IMR-90 (cell line): ENCODE results near the gene DIP2C. TPM values are rescaled to one million over a fixed set of nuclear protein-coding genes. Genes with fewer than 3 reads are reported as not detected.

ENCODE experiments used
- ATAC-seq: fragments of 200-7000 bp; cut with Tn5 transposase; 2 replicates; pipeline ENCODE4 v1.9.1; 2020; ENCODE audit warnings: low read depth, mild to moderate bottlenecking, moderate library complexity
- BruUV-seq: library from RNA; stranded (reverse); fragments of 400-500 nt; replicated peaks from 2 replicates; lab custom pipeline; 2021; lab: Mats Ljungman, UMichigan
- CTCF ChIA-PET: fragments of 300-600 bp; formaldehyde crosslinking; extraction: SDS; loops from one replicate; lab custom pipeline; 2021; ENCODE audit warnings: antibody characterized with exemption; lab: Yijun Ruan, JAX
- POLR2A ChIA-PET: fragments of 300-600 bp; sonication (Branson Sonifier 250); formaldehyde crosslinking; loops from one replicate; lab custom pipeline; 2022; ENCODE audit warnings: antibody characterized with exemption; ENCODE audit not compliant: unreplicated experiment; lab: Charles Lee
- DNase-seq: peaks from one replicate; pipeline ENCODE4 v3.0.0; 2013
- H2AFZ ChIP-seq: replicated peaks from 2 replicates; pipeline ENCODE3; 2013; ENCODE audit warnings: low read length, mild to moderate bottlenecking; ENCODE audit not compliant: poor library complexity
- H2AK5ac ChIP-seq: 2 replicates; pipeline ENCODE4 v1.6.1; 2013; ENCODE audit warnings: low read depth, low read length, inconsistent platforms
- H2AK9ac ChIP-seq: replicated peaks from 2 replicates; pipeline ENCODE3; 2013; ENCODE audit warnings: mild to moderate bottlenecking, low read depth, low read length, moderate library complexity; ENCODE audit not compliant: poor library complexity
- H2BK120ac ChIP-seq: 2 replicates; pipeline ENCODE4 v1.6.1; 2013; ENCODE audit warnings: low read depth, low read length, inconsistent platforms
- H2BK15ac ChIP-seq: 3 replicates; pipeline ENCODE4 v1.6.1; 2013; ENCODE audit warnings: low read depth, low read length, inconsistent platforms
- H2BK20ac ChIP-seq: 2 replicates; pipeline ENCODE4 v1.6.1; 2013; ENCODE audit warnings: low read depth, mild to moderate bottlenecking, inconsistent platforms, low read length, moderate library complexity
- H2BK5ac ChIP-seq: 2 replicates; pipeline ENCODE4 v1.6.1; 2013; ENCODE audit warnings: mild to moderate bottlenecking, low read depth, low read length, inconsistent platforms; ENCODE audit not compliant: poor library complexity, severe bottlenecking
- H3K14ac ChIP-seq: replicated peaks from 2 replicates; pipeline ENCODE4 v1.6.1; 2013; ENCODE audit warnings: low read depth, low read length, inconsistent platforms
- H3K18ac ChIP-seq: 2 replicates; pipeline ENCODE4 v1.6.1; 2013; ENCODE audit warnings: low read depth, low read length, control low read depth
- H3K23ac ChIP-seq: 2 replicates; pipeline ENCODE4 v1.6.1; 2013; ENCODE audit warnings: low read depth, low read length, inconsistent platforms
- H3K27ac ChIP-seq: 2 replicates; pipeline ENCODE4 v1.5.1; 2013; ENCODE audit warnings: mild to moderate bottlenecking, control low read depth, low read length; ENCODE audit not compliant: insufficient read depth
- H3K27me3 ChIP-seq: 2 replicates; pipeline ENCODE4 v1.6.1; 2013; ENCODE audit warnings: low read length; ENCODE audit not compliant: control insufficient read depth, insufficient read depth
- H3K36me3 ChIP-seq: 2 replicates; pipeline ENCODE4 v1.6.1; 2013; ENCODE audit warnings: low read length, mixed read lengths; ENCODE audit not compliant: control insufficient read depth, insufficient read depth
- H3K4ac ChIP-seq: 2 replicates; pipeline ENCODE4 v1.6.1; 2013; ENCODE audit warnings: low read depth, low read length, inconsistent platforms
- H3K4me1 ChIP-seq: 2 replicates; pipeline ENCODE4 v1.6.1; 2013; ENCODE audit warnings: low read length, mixed read lengths; ENCODE audit not compliant: control insufficient read depth, insufficient read depth
- H3K4me2 ChIP-seq: 2 replicates; pipeline ENCODE4 v1.6.1; 2013; ENCODE audit warnings: low read depth, mild to moderate bottlenecking, control low read depth, low read length, moderate library complexity
- H3K4me3 ChIP-seq: 2 replicates; pipeline ENCODE4 v1.5.1; 2013; ENCODE audit warnings: low read depth, mild to moderate bottlenecking, control low read depth, low read length, moderate library complexity; ENCODE audit not compliant: insufficient read depth
- H3K56ac ChIP-seq: 2 replicates; pipeline ENCODE4 v1.6.1; 2013; ENCODE audit warnings: low read length, inconsistent platforms; ENCODE audit not compliant: insufficient read depth; ENCODE audit errors: extremely low read depth
- H3K79me1 ChIP-seq, 2 experiments: 2 replicates each; pipeline ENCODE4 v1.6.1; 2013; ENCODE audit warnings: low read length in 2 of 2, inconsistent platforms in 1 of 2, low read depth in 1 of 2
- H3K9ac ChIP-seq: 2 replicates; pipeline ENCODE4 v1.6.1; 2013; ENCODE audit warnings: low read depth, low read length, control low read depth
- H3K9me1 ChIP-seq: 2 replicates; pipeline ENCODE4 v1.6.1; 2013; ENCODE audit warnings: low read length, inconsistent platforms; ENCODE audit not compliant: insufficient read depth
- H3K9me3 ChIP-seq: 2 replicates; pipeline ENCODE4 v1.6.1; 2013; ENCODE audit warnings: low read length; ENCODE audit not compliant: control insufficient read depth, insufficient read depth
- H4K20me1 ChIP-seq: 2 replicates; pipeline ENCODE4 v1.6.1; 2013; ENCODE audit warnings: low read length, inconsistent platforms; ENCODE audit not compliant: insufficient read depth
- H4K5ac ChIP-seq: 2 replicates; pipeline ENCODE4 v1.6.1; 2013; ENCODE audit warnings: mild to moderate bottlenecking, low read depth, low read length, control low read depth
- H4K8ac ChIP-seq, 2 experiments: 2 replicates each; pipeline ENCODE4 v1.6.1; 2013; ENCODE audit warnings: low read depth in 2 of 2, low read length in 2 of 2, control low read depth in 1 of 2, inconsistent platforms in 1 of 2
- H4K91ac ChIP-seq: 2 replicates; pipeline ENCODE4 v1.6.1; 2013; ENCODE audit warnings: low read depth, low read length, inconsistent platforms; ENCODE audit not compliant: insufficient read depth
- CEBPB ChIP-seq: IDR thresholded peaks from 2 replicates; pipeline ENCODE4 v1.6.1; 2012; ENCODE audit warnings: low read depth, low read length, improper control_type of control experiment
- MAFK ChIP-seq: IDR thresholded peaks from 2 replicates; pipeline ENCODE4 v1.6.1; 2012; ENCODE audit warnings: low read depth, low read length, improper control_type of control experiment
- MAZ ChIP-seq: IDR thresholded peaks from 2 replicates; pipeline ENCODE4 v1.6.1; 2012; ENCODE audit warnings: low read depth, mild to moderate bottlenecking, low read length, improper control_type of control experiment, moderate library complexity, borderline replicate concordance
- MXI1 ChIP-seq: IDR thresholded peaks from 2 replicates; pipeline ENCODE4 v1.6.1; 2012; ENCODE audit warnings: low read depth, mild to moderate bottlenecking, low read length, moderate library complexity, borderline replicate concordance
- POLR2A ChIP-seq: IDR thresholded peaks from 2 replicates; pipeline ENCODE4 v1.6.1; 2012; ENCODE audit warnings: mild to moderate bottlenecking, low read depth, low read length
- RAD21 ChIP-seq: IDR thresholded peaks from 2 replicates; pipeline ENCODE4 v1.6.1; 2012; ENCODE audit warnings: low read length, improper control_type of control experiment
- WGBS, 2 experiments: methylation state at CpG; one replicate each; pipeline versions ENCODE4 v1.1.5 to v1.1.7; 2013; ENCODE audit warnings: missing lambda C conversion rate in 2 of 2; ENCODE audit not compliant: insufficient read length in 1 of 2; ENCODE audit errors: extremely low coverage in 2 of 2; 5-methylcytosine and 5-hydroxymethylcytosine counted together
- dilution Hi-C: fragments of 300-500 bp; cut with HindIII; formaldehyde crosslinking; loops from one replicate; pipeline ENCODE4 v1.14.3; 2018; ENCODE audit warnings: low sequenced_read_pairs; ENCODE audit not compliant: unreplicated experiment
- in situ Hi-C: fragments of 300-500 bp; cut with MboI; formaldehyde crosslinking; loops from 3 replicates; pipeline ENCODE4 v1.14.3; 2019; ENCODE audit warnings: low sequenced_read_pairs, inconsistent platforms, mixed read lengths
- intact Hi-C: fragments of 100-400 bp; cut with micrococcal nuclease; formaldehyde crosslinking; loops from 2 replicates; pipeline ENCODE4 v1.10.0; 2022
- polyA plus RNA-seq, 3 experiments: library from polyadenylated mRNA; depleted of rRNA; stranded (reverse); fragments of >200 nt; gene quantifications; 2 replicates each; pipeline ENCODE4 v1.2.3, GENCODE V29; 2012; ENCODE audit warnings: low replicate concordance in 1 of 3
- total RNA-seq: library from RNA; depleted of rRNA; stranded (reverse); fragments of >200 nt; gene quantifications from 2 replicates; pipeline ENCODE4 v1.2.3, GENCODE V29; 2012

Gene DIP2C
- total and polyA plus RNA-seq, 2 of the 4 experiments (the other 2 are of a cell fraction), result 8.6 to 17.3 TPM

- no peak overlapping the region for H4K8ac ChIP-seq
- H3K79me1 ChIP-seq, result peaks cover 0 to 26% of the 10 kb centered on the region in 2 experiments; a peak in 3 of 4 replicates
- intact Hi-C loops, result no loop called here
- H3K36me3 ChIP-seq, result peaks cover 34% of the 10 kb centered on the region
- H3K27me3 ChIP-seq, result no peaks in the 10 kb centered on the region
- CTCF ChIA-PET, result no interaction called here
- in situ Hi-C loops, result no loop called here
- 86% methylated on average over 7 of the region's 15 CpGs; no CpG with 5 or more reads in 1 of the 2 experiments for WGBS, 2 experiments
- ATAC-seq (no peak), DNase-seq (no peak)
- no peak overlapping the region for H3K9ac ChIP-seq
- no peaks in the 10 kb centered on the region for H4K20me1 ChIP-seq
- no peak overlapping the region for H3K4me2 ChIP-seq
- H2AFZ ChIP-seq, result no peak overlapping the region
- H3K4ac ChIP-seq, result no peak overlapping the region
- no peak overlapping the region; the same call in 1 of the 2 replicates for H2AK5ac ChIP-seq
- BruUV-seq, result no TSS peak
- no peak overlapping the region for H3K4me3 ChIP-seq
- H2BK15ac ChIP-seq, result no peak overlapping the region
- no peak overlapping the region for H4K91ac ChIP-seq
- no peak overlapping the region for H2BK5ac ChIP-seq
- H2BK120ac ChIP-seq, result no peak overlapping the region
- peaks cover 19% of the 10 kb centered on the region for H3K9me1 ChIP-seq
- H3K14ac ChIP-seq, result no peak overlapping the region
- H3K9me3 ChIP-seq, result no peaks in the 10 kb centered on the region
- no peak overlapping the region for H3K27ac ChIP-seq
- H4K5ac ChIP-seq, result no peak overlapping the region
- H3K23ac ChIP-seq, result no peak overlapping the region
- dilution Hi-C loops, result no loop called here
- TF ChIP-seq RAD21, result no peak
- TF ChIP-seq MXI1, result no peak
- TF ChIP-seq MAFK, result no peak
- no peak for TF ChIP-seq CEBPB
- no peak for TF ChIP-seq MAZ
- no peak for TF ChIP-seq POLR2A
- H2BK20ac ChIP-seq, result no peak overlapping the region
- POLR2A ChIA-PET, result no interaction called here
- H3K4me1 ChIP-seq, result no peaks in the 10 kb centered on the region
- no peak overlapping the region for H3K18ac ChIP-seq
- H3K56ac ChIP-seq, result no peak overlapping the region
- H2AK9ac ChIP-seq, result no peak overlapping the region
Observed at GRCh38 chr10:308572-309085, 380.8 kb downstream of the DIP2C start.
